PC-9 (cell line): ENCODE results near the gene LMX1B. TPM values are rescaled to one million over a fixed set of nuclear protein-coding genes. Genes with fewer than 3 reads are reported as not detected.

ENCODE experiments used
- BruUV-seq: library from RNA; stranded (reverse); fragments of 400-500 nt; replicated peaks from 2 replicates; lab custom pipeline; 2021; lab: Mats Ljungman, UMichigan
- CTCF ChIA-PET: fragments of 300-600 bp; sonication (Branson Sonifier 250); formaldehyde crosslinking; loops from one replicate; lab custom pipeline; 2022; ENCODE audit warnings: antibody characterized with exemption; lab: Charles Lee
- POLR2A ChIA-PET: fragments of 300-600 bp; sonication (Branson Sonifier 250); formaldehyde crosslinking; loops from one replicate; lab custom pipeline; 2022; ENCODE audit warnings: antibody characterized with exemption; ENCODE audit not compliant: unreplicated experiment; lab: Charles Lee
- DNase-seq, 2 experiments: peaks; one replicate each; pipeline versions ENCODE4 v3.0.0 to v3.0.0-alpha.2; 2015 to 2022; ENCODE audit warnings: mixed read lengths in 1 of 2
- H2AFZ ChIP-seq: fragments of 200-600 bp; sonication (generic); 2 replicates; pipeline ENCODE4 v1.8.1; 2017; ENCODE audit warnings: antibody characterized with exemption
- H3F3A ChIP-seq: fragments of 200-600 bp; sonication (generic); 2 replicates; pipeline ENCODE4 v1.8.1; 2017; ENCODE audit warnings: antibody characterized with exemption, mild to moderate bottlenecking, low read depth; ENCODE audit not compliant: insufficient read depth
- H3K27ac ChIP-seq: fragments of 200-600 bp; sonication (generic); 2 replicates; pipeline ENCODE4 v1.6.1; 2016; ENCODE audit warnings: mixed run types
- H3K27me3 ChIP-seq: fragments of 200-600 bp; sonication (generic); 2 replicates; pipeline ENCODE4 v1.6.1; 2016; ENCODE audit warnings: low read depth, mixed run types; ENCODE audit not compliant: insufficient read depth
- H3K36me3 ChIP-seq: fragments of 200-600 bp; sonication (generic); 2 replicates; pipeline ENCODE4 v1.6.1; 2016; ENCODE audit warnings: low read depth, mixed run types
- H3K4me1 ChIP-seq: fragments of 200-600 bp; sonication (generic); replicated peaks from 2 replicates; pipeline ENCODE4 v1.6.1; 2016; ENCODE audit warnings: mixed run types; ENCODE audit not compliant: insufficient read depth
- H3K4me2 ChIP-seq: fragments of 200-600 bp; sonication (generic); 2 replicates; pipeline ENCODE4 v1.6.1; 2017; ENCODE audit warnings: mixed run types
- H3K4me3 ChIP-seq: fragments of 200-600 bp; sonication (generic); 2 replicates; pipeline ENCODE4 v1.6.1; 2016; ENCODE audit warnings: mixed run types
- H3K79me2 ChIP-seq: fragments of 200-600 bp; sonication (generic); 2 replicates; pipeline ENCODE4 v1.6.1; 2017; ENCODE audit warnings: low read depth, mixed run types
- H3K9me2 ChIP-seq: fragments of 200-600 bp; sonication (generic); 2 replicates; pipeline ENCODE4 v1.8.1; 2017; ENCODE audit warnings: mild to moderate bottlenecking; ENCODE audit not compliant: insufficient read depth
- H3K9me3 ChIP-seq: fragments of 200-600 bp; sonication (generic); 2 replicates; pipeline ENCODE4 v1.8.1; 2016; ENCODE audit warnings: low read depth; ENCODE audit not compliant: insufficient read depth
- H4K20me1 ChIP-seq: fragments of 200-600 bp; sonication (generic); 2 replicates; pipeline ENCODE4 v1.8.1; 2017; ENCODE audit not compliant: insufficient read depth
- CTCF ChIP-seq: fragments of 200-600 bp; sonication (generic); conservative IDR thresholded peaks from 2 replicates; pipeline ENCODE4 v1.6.1; 2017; ENCODE audit warnings: mixed run types, antibody characterized with exemption, mild to moderate bottlenecking, moderate library complexity
- EZH2 ChIP-seq: fragments of 200-600 bp; sonication (generic); IDR thresholded peaks from 2 replicates; pipeline ENCODE4 v1.8.0; 2017; ENCODE audit warnings: antibody characterized with exemption, low read depth
- intact Hi-C: fragments of 100-400 bp; cut with micrococcal nuclease; formaldehyde crosslinking; loops from one replicate; pipeline ENCODE4 v1.10.0; 2022; ENCODE audit not compliant: unreplicated experiment
- total RNA-seq: library from RNA; stranded (reverse); gene quantifications from 2 replicates; pipeline ENCODE4 v1.2.3, GENCODE V29; 2021

Gene LMX1B
- total RNA-seq, 1 experiment from 2014 or later: not detected

DNA sequence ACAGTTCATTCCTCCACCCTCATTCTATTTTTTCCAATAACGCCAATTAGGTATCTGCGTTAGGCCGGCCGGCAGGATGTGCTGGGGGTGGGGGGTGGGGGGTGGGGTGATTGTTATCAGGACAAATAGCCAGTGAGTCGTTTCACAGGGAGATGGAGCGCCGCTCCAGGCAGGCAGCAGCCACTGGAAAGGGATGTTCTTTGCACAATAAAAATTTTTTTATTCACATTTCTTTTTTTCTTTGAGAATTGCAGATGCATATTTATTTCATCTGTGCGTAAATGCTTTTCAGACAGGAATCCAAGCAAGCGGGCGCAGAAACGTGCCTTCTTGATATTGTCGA is 4.1 kb downstream of the LMX1B start:
- CTCF ChIA-PET: interaction anchor here (0.6 kb wide), 2 partner anchors 97 to 135 kb away, joined by 4 to 5 read pairs; no protein-coding TSS in a partner anchor
- Histone ChIP-seq H2AFZ (no peak overlapping the region), H3K36me3 (no peaks in the 10 kb centered on the region), H3K9me2 (no peaks in the 10 kb centered on the region), H3K27ac (no peak overlapping the region), H3F3A (no peaks in the 10 kb centered on the region), H3K9me3 (no peaks in the 10 kb centered on the region), H3K4me1 (no peaks in the 10 kb centered on the region), H3K4me2 (no peak overlapping the region), H3K4me3 (no peak overlapping the region), H3K27me3 (peaks cover 39% of the 10 kb centered on the region; the same call in 1 of the 2 replicates), H3K79me2 (no peaks in the 10 kb centered on the region), H4K20me1 (no peaks in the 10 kb centered on the region)
- intact Hi-C loops: no loop called here
- no TSS peak for BruUV-seq
- DNase-seq: no peak
- POLR2A ChIA-PET: no interaction called here
- TF ChIP-seq CTCF (no peak), EZH2 (no peak)

- Histone ChIP-seq H3K9me3 (no peaks in the 10 kb centered on the region), H3K4me1 (no peaks in the 10 kb centered on the region), H3K9me2 (no peaks in the 10 kb centered on the region), H3K4me2 (no peak overlapping the region), H3K36me3 (no peaks in the 10 kb centered on the region), H3K4me3 (no peak overlapping the region), H3K27ac (no peak overlapping the region), H2AFZ (no peak overlapping the region), H3K79me2 (no peaks in the 10 kb centered on the region), H3K27me3 (peaks cover 40% of the 10 kb centered on the region), H3F3A (no peaks in the 10 kb centered on the region), H4K20me1 (no peaks in the 10 kb centered on the region)
- no TSS peak for BruUV-seq
- no peak for DNase-seq
- TF ChIP-seq EZH2: no peak
- TF ChIP-seq CTCF: no peak
- intact Hi-C loops: no loop called here
- CTCF ChIA-PET: no interaction called here
- POLR2A ChIA-PET: no interaction called here
Observed at GRCh38 chr9:126618190-126618584, 4.5 kb downstream of the LMX1B start.

DNA sequence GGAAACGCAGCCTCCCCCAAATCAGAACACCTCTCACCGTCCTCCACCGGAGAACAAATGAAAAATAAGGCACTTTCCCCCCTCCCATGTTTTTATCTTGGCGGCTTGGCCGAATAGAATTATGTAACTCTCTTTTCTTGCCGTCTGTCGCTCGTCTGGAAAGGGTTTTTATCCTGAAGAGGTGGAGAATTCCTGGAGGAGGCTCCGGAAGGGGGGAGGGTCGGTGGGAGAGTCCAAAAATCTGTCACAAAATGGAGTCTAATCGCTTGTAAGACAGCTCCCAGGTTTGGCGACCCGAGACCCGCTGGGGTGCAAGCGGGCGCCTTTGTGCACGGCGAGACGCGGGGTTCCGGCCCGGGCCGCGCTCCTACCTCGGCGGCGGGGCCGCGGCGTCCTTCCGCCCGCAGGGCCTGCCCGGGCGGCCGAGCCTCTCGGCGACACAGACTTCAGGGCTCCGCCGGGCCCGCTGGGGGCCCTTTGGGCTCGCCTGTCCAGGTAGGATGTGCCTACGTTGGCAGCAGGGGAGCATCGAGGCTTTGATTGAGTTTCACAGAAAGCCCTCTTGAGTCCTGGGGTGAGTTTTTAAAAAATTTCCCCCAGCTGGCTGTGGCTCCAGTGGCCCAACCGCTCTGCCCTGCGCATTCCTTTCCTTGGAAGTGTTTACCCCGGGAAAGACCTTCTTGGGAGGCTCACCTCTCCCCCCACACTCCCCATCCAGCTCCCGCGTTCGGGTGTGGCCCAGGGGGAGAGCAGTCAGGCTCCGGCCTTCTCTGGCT is 5.0 kb downstream of the LMX1B start:
- H2AFZ ChIP-seq: no peak overlapping the region
- H3K4me1 ChIP-seq: no peaks in the 10 kb centered on the region
- H3K27me3 ChIP-seq: peaks cover 46% of the 10 kb centered on the region
- no TSS peak for BruUV-seq
- TF ChIP-seq EZH2 (no peak), CTCF (no peak)
- no peaks in the 10 kb centered on the region for H3K9me3 ChIP-seq
- no peak overlapping the region for H3K4me2 ChIP-seq
- no peak overlapping the region for H3K4me3 ChIP-seq
- DNase-seq: no peak
- ChIA-PET CTCF (no interaction called here), POLR2A (no interaction called here)
- no peaks in the 10 kb centered on the region for H3K79me2 ChIP-seq
- H3K27ac ChIP-seq: no peak overlapping the region
- H4K20me1 ChIP-seq: no peaks in the 10 kb centered on the region
- H3K36me3 ChIP-seq: no peaks in the 10 kb centered on the region
- no peaks in the 10 kb centered on the region for H3K9me2 ChIP-seq
- H3F3A ChIP-seq: no peaks in the 10 kb centered on the region
- intact Hi-C loops: no loop called here
